ENCODE results near the gene EPHA5. TPM values are rescaled to one million over a fixed set of nuclear protein-coding genes. Genes with fewer than 3 reads are reported as not detected.

The EPHA5 gene
- total and polyA plus RNA-seq, 4 donors, result 0.10 to 0.39 TPM; not detected in 2

- Histone ChIP-seq H3K27me3 (ENCODE audit: control insufficient read depth in 1 of 2, insufficient read depth in 2 of 2, low read length in 1 of 2) (no peaks in the 10 kb centered on the region), H3K9me3 (ENCODE audit: control insufficient read depth, low read length) (no peaks in the 10 kb centered on the region), H3K27ac (ENCODE audit: low read depth in 1 of 2, low read length in 2 of 2) (no peak overlapping the region), H3K4me1 (ENCODE audit: control insufficient read depth in 1 of 2, insufficient read depth in 2 of 2, low read length in 2 of 2) (no peaks in the 10 kb centered on the region), H3K4me3 (ENCODE audit: low read length in 2 of 2) (no peak overlapping the region), H3K36me3 (ENCODE audit: control insufficient read depth in 1 of 2, insufficient read depth in 2 of 2, low read length in 1 of 2) (no peaks in the 10 kb centered on the region)
- intact Hi-C loops (cut with DNase I), result no loop called here
- 43 to 80% methylated on average over 2 of the region's 2 CpGs for WGBS, 2 donors
- DNase-seq, result no peak
- no peak for ATAC-seq (ENCODE audit: low FRiP score)
Measured at GRCh38 chr4:65498606-65499005, 171.7 kb downstream of the EPHA5 start.

- no peak for ATAC-seq (ENCODE audit: low FRiP score)
- H3K36me3 ChIP-seq (ENCODE audit: control insufficient read depth in 1 of 2, insufficient read depth in 2 of 2, low read length in 1 of 2), result no peaks in the 10 kb centered on the region
- intact Hi-C loops (cut with DNase I), result no loop called here
- 63 to 93% methylated on average over 1 of the region's 1 CpG for WGBS, 2 donors
- H3K27ac ChIP-seq (ENCODE audit: low read depth in 1 of 2, low read length in 2 of 2), result no peak overlapping the region
- no peak overlapping the region for H3K4me3 ChIP-seq (ENCODE audit: low read length in 2 of 2)
- H3K27me3 ChIP-seq (ENCODE audit: control insufficient read depth in 1 of 2, insufficient read depth in 2 of 2, low read length in 1 of 2), result no peaks in the 10 kb centered on the region
- H3K4me1 ChIP-seq (ENCODE audit: control insufficient read depth in 1 of 2, insufficient read depth in 2 of 2, low read length in 2 of 2), result no peaks in the 10 kb centered on the region
- no peak for DNase-seq
- H3K9me3 ChIP-seq (ENCODE audit: control insufficient read depth, low read length), result no peaks in the 10 kb centered on the region
Measured at GRCh38 chr4:65495439-65495838, 174.8 kb downstream of the EPHA5 start.

DNA sequence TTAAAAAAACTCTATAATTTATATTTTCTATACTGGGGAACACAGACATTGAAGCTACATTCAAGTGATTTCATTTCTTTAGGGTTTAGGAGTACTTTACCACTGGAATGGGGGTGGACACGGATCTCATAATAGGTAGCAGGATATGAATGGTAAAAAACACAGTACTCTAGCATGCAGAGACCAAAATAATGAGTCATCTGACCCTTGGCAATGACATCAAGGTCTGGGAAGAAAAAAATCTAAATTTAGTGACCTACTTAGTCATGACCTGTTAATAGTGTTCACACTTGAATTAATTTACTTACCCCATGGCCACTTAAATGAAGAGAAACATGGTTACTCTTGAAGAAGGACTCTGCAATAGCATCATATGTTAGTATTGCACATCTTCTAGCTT, 187.9 kb downstream of the EPHA5 start:
- Histone ChIP-seq H3K4me1 (ENCODE audit: control insufficient read depth in 1 of 2, insufficient read depth in 2 of 2, low read length in 2 of 2) (no peaks in the 10 kb centered on the region), H3K9me3 (ENCODE audit: control insufficient read depth, low read length) (no peaks in the 10 kb centered on the region), H3K27me3 (ENCODE audit: control insufficient read depth in 1 of 2, insufficient read depth in 2 of 2, low read length in 1 of 2) (no peaks in the 10 kb centered on the region), H3K4me3 (ENCODE audit: low read length in 2 of 2) (no peak overlapping the region), H3K36me3 (ENCODE audit: control insufficient read depth in 1 of 2, insufficient read depth in 2 of 2, low read length in 1 of 2) (no peaks in the 10 kb centered on the region), H3K27ac (ENCODE audit: low read depth in 1 of 2, low read length in 2 of 2) (no peak overlapping the region)
- ATAC-seq (ENCODE audit: low FRiP score) (no peak), DNase-seq (no peak)
- WGBS, 2 donors, result 64 to 73% methylated on average over 1 of the region's 1 CpG
- intact Hi-C loops (cut with DNase I), result no loop called here

DNA sequence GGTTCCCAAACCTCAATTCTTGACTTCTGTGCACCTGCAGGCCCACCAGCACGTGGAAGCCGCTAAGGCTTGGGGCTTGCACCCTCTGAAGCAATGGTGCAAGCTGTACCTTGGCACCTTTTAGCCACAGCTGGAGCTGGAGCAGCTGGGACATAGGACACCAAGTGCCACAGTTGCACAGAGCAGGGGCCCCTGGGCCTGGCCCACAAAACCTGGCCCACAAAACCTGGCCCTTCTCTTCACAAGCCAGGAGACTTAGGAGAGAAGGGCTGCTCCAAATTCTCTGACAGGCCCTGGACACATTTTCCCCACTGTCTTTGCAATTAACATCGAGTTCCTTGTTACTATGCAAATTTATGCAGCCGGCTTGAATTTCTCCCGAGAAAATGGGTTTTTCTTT, 197.8 kb downstream of the EPHA5 start:
- Histone ChIP-seq H3K27me3 (ENCODE audit: control insufficient read depth in 1 of 2, insufficient read depth in 2 of 2, low read length in 1 of 2) (no peaks in the 10 kb centered on the region), H3K9me3 (ENCODE audit: control insufficient read depth, low read length) (no peaks in the 10 kb centered on the region), H3K4me1 (ENCODE audit: control insufficient read depth in 1 of 2, insufficient read depth in 2 of 2, low read length in 2 of 2) (no peaks in the 10 kb centered on the region), H3K36me3 (ENCODE audit: control insufficient read depth in 1 of 2, insufficient read depth in 2 of 2, low read length in 1 of 2) (no peaks in the 10 kb centered on the region), H3K27ac (ENCODE audit: low read depth in 1 of 2, low read length in 2 of 2) (no peak overlapping the region), H3K4me3 (ENCODE audit: low read length in 2 of 2) (no peak overlapping the region)
- no peak for ATAC-seq (ENCODE audit: low FRiP score)
- intact Hi-C loops (cut with DNase I), result no loop called here
- DNase-seq, result no peak
- WGBS, 2 donors, result 78 to 82% methylated on average over 5 of the region's 5 CpGs

GRCh38 chr4:65467068-65467680, 203.1 kb downstream of the EPHA5 start:
- no peaks in the 10 kb centered on the region for H3K36me3 ChIP-seq (ENCODE audit: control insufficient read depth in 1 of 2, insufficient read depth in 2 of 2, low read length in 1 of 2)
- 13 to 46% methylated on average over 1 of the region's 1 CpG for WGBS, 2 donors
- no peak for ATAC-seq (ENCODE audit: low FRiP score)
- H3K27ac ChIP-seq (ENCODE audit: low read depth in 1 of 2, low read length in 2 of 2), result no peak overlapping the region
- H3K4me3 ChIP-seq (ENCODE audit: low read length in 2 of 2), result no peak overlapping the region
- DNase-seq, result no peak
- H3K4me1 ChIP-seq (ENCODE audit: control insufficient read depth in 1 of 2, insufficient read depth in 2 of 2, low read length in 2 of 2), result no peaks in the 10 kb centered on the region
- intact Hi-C loops (cut with DNase I), result no loop called here
- no peaks in the 10 kb centered on the region for H3K9me3 ChIP-seq (ENCODE audit: control insufficient read depth, low read length)
- no peaks in the 10 kb centered on the region for H3K27me3 ChIP-seq (ENCODE audit: control insufficient read depth in 1 of 2, insufficient read depth in 2 of 2, low read length in 1 of 2)

GRCh38 chr4:65461781-65462180, 208.5 kb downstream of the EPHA5 start:
- no peaks in the 10 kb centered on the region for H3K36me3 ChIP-seq (ENCODE audit: control insufficient read depth in 1 of 2, insufficient read depth in 2 of 2, low read length in 1 of 2)
- no peaks in the 10 kb centered on the region for H3K4me1 ChIP-seq (ENCODE audit: control insufficient read depth in 1 of 2, insufficient read depth in 2 of 2, low read length in 2 of 2)
- DNase-seq (no peak), ATAC-seq (ENCODE audit: low FRiP score) (no peak)
- no peak overlapping the region for H3K27ac ChIP-seq (ENCODE audit: low read depth in 1 of 2, low read length in 2 of 2)
- H3K4me3 ChIP-seq (ENCODE audit: low read length in 2 of 2), result no peak overlapping the region
- intact Hi-C loops (cut with DNase I), result no loop called here
- no peaks in the 10 kb centered on the region for H3K27me3 ChIP-seq (ENCODE audit: control insufficient read depth in 1 of 2, insufficient read depth in 2 of 2, low read length in 1 of 2)
- 87 to 88% methylated on average over 4 of the region's 4 CpGs for WGBS, 2 donors
- no peaks in the 10 kb centered on the region for H3K9me3 ChIP-seq (ENCODE audit: control insufficient read depth, low read length)

GRCh38 chr4:65457011-65457410, 213.3 kb downstream of the EPHA5 start:
- Histone ChIP-seq H3K9me3 (ENCODE audit: control insufficient read depth, low read length) (no peaks in the 10 kb centered on the region), H3K4me3 (ENCODE audit: low read length in 2 of 2) (no peak overlapping the region), H3K27me3 (ENCODE audit: control insufficient read depth in 1 of 2, insufficient read depth in 2 of 2, low read length in 1 of 2) (no peaks in the 10 kb centered on the region), H3K4me1 (ENCODE audit: control insufficient read depth in 1 of 2, insufficient read depth in 2 of 2, low read length in 2 of 2) (no peaks in the 10 kb centered on the region), H3K36me3 (ENCODE audit: control insufficient read depth in 1 of 2, insufficient read depth in 2 of 2, low read length in 1 of 2) (no peaks in the 10 kb centered on the region), H3K27ac (ENCODE audit: low read depth in 1 of 2, low read length in 2 of 2) (no peak overlapping the region)
- whole genome bisulfite sequencing, 2 donors, result 67 to 74% methylated on average over 2 of the region's 2 CpGs
- ATAC-seq (ENCODE audit: low FRiP score) (no peak), DNase-seq (no peak)
- intact Hi-C loops (cut with DNase I), result no loop called here

- no peak for DNase-seq
- Histone ChIP-seq H3K36me3 (ENCODE audit: control insufficient read depth in 1 of 2, insufficient read depth in 2 of 2, low read length in 1 of 2) (no peaks in the 10 kb centered on the region), H3K9me3 (ENCODE audit: control insufficient read depth, low read length) (no peaks in the 10 kb centered on the region), H3K4me1 (ENCODE audit: control insufficient read depth in 1 of 2, insufficient read depth in 2 of 2, low read length in 2 of 2) (no peaks in the 10 kb centered on the region), H3K4me3 (ENCODE audit: low read length in 2 of 2) (no peak overlapping the region), H3K27ac (ENCODE audit: low read depth in 1 of 2, low read length in 2 of 2) (no peak overlapping the region), H3K27me3 (ENCODE audit: control insufficient read depth in 1 of 2, insufficient read depth in 2 of 2, low read length in 1 of 2) (no peaks in the 10 kb centered on the region)
- intact Hi-C loops (cut with DNase I), result no loop called here
- no peak for ATAC-seq (ENCODE audit: low FRiP score)
Measured at GRCh38 chr4:65456579-65456978, 213.7 kb downstream of the EPHA5 start.

- intact Hi-C loops (cut with DNase I), result no loop called here
- WGBS, 2 donors, result 68 to 81% methylated on average over 3 of the region's 3 CpGs
- H3K27ac ChIP-seq (ENCODE audit: low read depth in 1 of 2, low read length in 2 of 2), result no peak overlapping the region
- no peak for ATAC-seq (ENCODE audit: low FRiP score)
- no peaks in the 10 kb centered on the region for H3K27me3 ChIP-seq (ENCODE audit: control insufficient read depth in 1 of 2, insufficient read depth in 2 of 2, low read length in 1 of 2)
- no peaks in the 10 kb centered on the region for H3K4me1 ChIP-seq (ENCODE audit: control insufficient read depth in 1 of 2, insufficient read depth in 2 of 2, low read length in 2 of 2)
- H3K36me3 ChIP-seq (ENCODE audit: control insufficient read depth in 1 of 2, insufficient read depth in 2 of 2, low read length in 1 of 2), result no peaks in the 10 kb centered on the region
- no peak for DNase-seq
- H3K9me3 ChIP-seq (ENCODE audit: control insufficient read depth, low read length), result no peaks in the 10 kb centered on the region
- H3K4me3 ChIP-seq (ENCODE audit: low read length in 2 of 2), result no peak overlapping the region
Measured at GRCh38 chr4:65453398-65453797, 216.9 kb downstream of the EPHA5 start.

All from aorta (tissue), 5 donors.